IMR-90 (cell line): Measurements from ENCODE around the gene EFNA5. TPM values are rescaled to one million over a fixed set of nuclear protein-coding genes. Genes with fewer than 3 reads are reported as not detected.

ENCODE experiments used
- ATAC-seq: fragments of 200-7000 bp; cut with Tn5 transposase; 2 replicates; pipeline ENCODE4 v1.9.1; 2020; ENCODE audit warnings: low read depth, mild to moderate bottlenecking, moderate library complexity
- BruUV-seq: library from RNA; stranded (reverse); fragments of 400-500 nt; replicated peaks from 2 replicates; lab custom pipeline; 2021; lab: Mats Ljungman, UMichigan
- CTCF ChIA-PET: fragments of 300-600 bp; formaldehyde crosslinking; extraction: SDS; loops from one replicate; lab custom pipeline; 2021; ENCODE audit warnings: antibody characterized with exemption; lab: Yijun Ruan, JAX
- POLR2A ChIA-PET: fragments of 300-600 bp; sonication (Branson Sonifier 250); formaldehyde crosslinking; loops from one replicate; lab custom pipeline; 2022; ENCODE audit warnings: antibody characterized with exemption; ENCODE audit not compliant: unreplicated experiment; lab: Charles Lee
- DNase-seq: peaks from one replicate; pipeline ENCODE4 v3.0.0; 2013
- H2AFZ ChIP-seq: replicated peaks from 2 replicates; pipeline ENCODE3; 2013; ENCODE audit warnings: low read length, mild to moderate bottlenecking; ENCODE audit not compliant: poor library complexity
- H2AK5ac ChIP-seq: 2 replicates; pipeline ENCODE4 v1.6.1; 2013; ENCODE audit warnings: low read depth, low read length, inconsistent platforms
- H2AK9ac ChIP-seq: replicated peaks from 2 replicates; pipeline ENCODE3; 2013; ENCODE audit warnings: mild to moderate bottlenecking, low read depth, low read length, moderate library complexity; ENCODE audit not compliant: poor library complexity
- H2BK120ac ChIP-seq: 2 replicates; pipeline ENCODE4 v1.6.1; 2013; ENCODE audit warnings: low read depth, low read length, inconsistent platforms
- H2BK15ac ChIP-seq: 3 replicates; pipeline ENCODE4 v1.6.1; 2013; ENCODE audit warnings: low read depth, low read length, inconsistent platforms
- H2BK20ac ChIP-seq: 2 replicates; pipeline ENCODE4 v1.6.1; 2013; ENCODE audit warnings: low read depth, mild to moderate bottlenecking, inconsistent platforms, low read length, moderate library complexity
- H2BK5ac ChIP-seq: 2 replicates; pipeline ENCODE4 v1.6.1; 2013; ENCODE audit warnings: mild to moderate bottlenecking, low read depth, low read length, inconsistent platforms; ENCODE audit not compliant: poor library complexity, severe bottlenecking
- H3K14ac ChIP-seq: replicated peaks from 2 replicates; pipeline ENCODE4 v1.6.1; 2013; ENCODE audit warnings: low read depth, low read length, inconsistent platforms
- H3K18ac ChIP-seq: 2 replicates; pipeline ENCODE4 v1.6.1; 2013; ENCODE audit warnings: low read depth, low read length, control low read depth
- H3K23ac ChIP-seq: 2 replicates; pipeline ENCODE4 v1.6.1; 2013; ENCODE audit warnings: low read depth, low read length, inconsistent platforms
- H3K27ac ChIP-seq: 2 replicates; pipeline ENCODE4 v1.5.1; 2013; ENCODE audit warnings: mild to moderate bottlenecking, control low read depth, low read length; ENCODE audit not compliant: insufficient read depth
- H3K27me3 ChIP-seq: 2 replicates; pipeline ENCODE4 v1.6.1; 2013; ENCODE audit warnings: low read length; ENCODE audit not compliant: control insufficient read depth, insufficient read depth
- H3K36me3 ChIP-seq: 2 replicates; pipeline ENCODE4 v1.6.1; 2013; ENCODE audit warnings: low read length, mixed read lengths; ENCODE audit not compliant: control insufficient read depth, insufficient read depth
- H3K4ac ChIP-seq: 2 replicates; pipeline ENCODE4 v1.6.1; 2013; ENCODE audit warnings: low read depth, low read length, inconsistent platforms
- H3K4me1 ChIP-seq: 2 replicates; pipeline ENCODE4 v1.6.1; 2013; ENCODE audit warnings: low read length, mixed read lengths; ENCODE audit not compliant: control insufficient read depth, insufficient read depth
- H3K4me2 ChIP-seq: 2 replicates; pipeline ENCODE4 v1.6.1; 2013; ENCODE audit warnings: low read depth, mild to moderate bottlenecking, control low read depth, low read length, moderate library complexity
- H3K4me3 ChIP-seq: 2 replicates; pipeline ENCODE4 v1.5.1; 2013; ENCODE audit warnings: low read depth, mild to moderate bottlenecking, control low read depth, low read length, moderate library complexity; ENCODE audit not compliant: insufficient read depth
- H3K56ac ChIP-seq: 2 replicates; pipeline ENCODE4 v1.6.1; 2013; ENCODE audit warnings: low read length, inconsistent platforms; ENCODE audit not compliant: insufficient read depth; ENCODE audit errors: extremely low read depth
- H3K79me1 ChIP-seq, 2 experiments: 2 replicates each; pipeline ENCODE4 v1.6.1; 2013; ENCODE audit warnings: low read length in 2 of 2, inconsistent platforms in 1 of 2, low read depth in 1 of 2
- H3K9ac ChIP-seq: 2 replicates; pipeline ENCODE4 v1.6.1; 2013; ENCODE audit warnings: low read depth, low read length, control low read depth
- H3K9me1 ChIP-seq: 2 replicates; pipeline ENCODE4 v1.6.1; 2013; ENCODE audit warnings: low read length, inconsistent platforms; ENCODE audit not compliant: insufficient read depth
- H3K9me3 ChIP-seq: 2 replicates; pipeline ENCODE4 v1.6.1; 2013; ENCODE audit warnings: low read length; ENCODE audit not compliant: control insufficient read depth, insufficient read depth
- H4K20me1 ChIP-seq: 2 replicates; pipeline ENCODE4 v1.6.1; 2013; ENCODE audit warnings: low read length, inconsistent platforms; ENCODE audit not compliant: insufficient read depth
- H4K5ac ChIP-seq: 2 replicates; pipeline ENCODE4 v1.6.1; 2013; ENCODE audit warnings: mild to moderate bottlenecking, low read depth, low read length, control low read depth
- H4K8ac ChIP-seq, 2 experiments: 2 replicates each; pipeline ENCODE4 v1.6.1; 2013; ENCODE audit warnings: low read depth in 2 of 2, low read length in 2 of 2, control low read depth in 1 of 2, inconsistent platforms in 1 of 2
- H4K91ac ChIP-seq: 2 replicates; pipeline ENCODE4 v1.6.1; 2013; ENCODE audit warnings: low read depth, low read length, inconsistent platforms; ENCODE audit not compliant: insufficient read depth
- FOS ChIP-seq: fragments of 150-350 bp; IDR thresholded peaks from 2 replicates; pipeline ENCODE4 v1.6.1; 2016; ENCODE audit warnings: low read depth, low read length
- MXI1 ChIP-seq: IDR thresholded peaks from 2 replicates; pipeline ENCODE4 v1.6.1; 2012; ENCODE audit warnings: low read depth, mild to moderate bottlenecking, low read length, moderate library complexity, borderline replicate concordance
- RAD21 ChIP-seq: IDR thresholded peaks from 2 replicates; pipeline ENCODE4 v1.6.1; 2012; ENCODE audit warnings: low read length, improper control_type of control experiment
- WGBS, 2 experiments: methylation state at CpG; one replicate each; pipeline versions ENCODE4 v1.1.5 to v1.1.7; 2013; ENCODE audit warnings: missing lambda C conversion rate in 2 of 2; ENCODE audit not compliant: insufficient read length in 1 of 2; ENCODE audit errors: extremely low coverage in 2 of 2; 5-methylcytosine and 5-hydroxymethylcytosine counted together
- dilution Hi-C: fragments of 300-500 bp; cut with HindIII; formaldehyde crosslinking; loops from one replicate; pipeline ENCODE4 v1.14.3; 2018; ENCODE audit warnings: low sequenced_read_pairs; ENCODE audit not compliant: unreplicated experiment
- in situ Hi-C: fragments of 300-500 bp; cut with MboI; formaldehyde crosslinking; loops from 3 replicates; pipeline ENCODE4 v1.14.3; 2019; ENCODE audit warnings: low sequenced_read_pairs, inconsistent platforms, mixed read lengths
- intact Hi-C: fragments of 100-400 bp; cut with micrococcal nuclease; formaldehyde crosslinking; loops from 2 replicates; pipeline ENCODE4 v1.10.0; 2022
- polyA plus RNA-seq, 3 experiments: library from polyadenylated mRNA; depleted of rRNA; stranded (reverse); fragments of >200 nt; gene quantifications; 2 replicates each; pipeline ENCODE4 v1.2.3, GENCODE V29; 2012; ENCODE audit warnings: low replicate concordance in 1 of 3
- total RNA-seq: library from RNA; depleted of rRNA; stranded (reverse); fragments of >200 nt; gene quantifications from 2 replicates; pipeline ENCODE4 v1.2.3, GENCODE V29; 2012

The EFNA5 gene
- total and polyA plus RNA-seq, 2 of the 4 experiments (the other 2 are of a cell fraction), result 1.5 to 1.6 TPM

GRCh38 chr5:107501965-107502675 is 168.6 kb downstream of the EFNA5 start:
- Histone ChIP-seq H2AK9ac (no peak overlapping the region), H2BK20ac (peak overlapping the region; percentile 91), H2AFZ (peak overlapping the region; percentile 89), H2BK120ac (peak overlapping the region; percentile 97), H3K18ac (peak overlapping the region; percentile 97), H4K20me1 (no peaks in the 10 kb centered on the region), H3K56ac (peak overlapping the region; percentile 60), H3K4me1 (peaks cover 6% of the 10 kb centered on the region), H3K36me3 (no peaks in the 10 kb centered on the region), H3K9me1 (peaks cover 6% of the 10 kb centered on the region), H2BK5ac (peak overlapping the region; percentile 63), H2BK15ac (peak overlapping the region; percentile 59; the same call in 2 of the 3 replicates), H3K9me3 (no peaks in the 10 kb centered on the region), H4K91ac (peak overlapping the region; percentile 76), H3K4me2 (peak overlapping the region; percentile 92), H3K27ac (peak overlapping the region; percentile 83), H2AK5ac (peak overlapping the region; percentile 16; the same call in 1 of the 2 replicates), H3K9ac (peak overlapping the region; percentile 27), H3K4ac (peak overlapping the region; percentile 90), H3K4me3 (peak overlapping the region; percentile 34; the same call in 1 of the 2 replicates), H3K23ac (peak overlapping the region; percentile 82), H4K8ac (peak overlapping the region; percentile 5 to 96; a peak in 3 of 4 replicates), H3K79me1 (peaks cover 0 to 2% of the 10 kb centered on the region in 2 experiments; a peak in 1 of 4 replicates), H3K14ac (peak overlapping the region; percentile 91), H3K27me3 (no peaks in the 10 kb centered on the region), H4K5ac (peak overlapping the region; percentile 98)
- 25% methylated on average over 7 of the region's 17 CpGs; no CpG with 5 or more reads in 1 of the 2 experiments for WGBS, 2 experiments
- TF ChIP-seq RAD21 (peak; percentile 15; the same call in 1 of the 2 replicates), FOS (peak; percentile 65), MXI1 (no peak)
- peak; percentile 93 for ATAC-seq
- in situ Hi-C loops, result no loop called here
- peak; percentile 68 for DNase-seq
- intact Hi-C loops, result no loop called here
- BruUV-seq, result no TSS peak
- CTCF ChIA-PET, result no interaction called here
- POLR2A ChIA-PET, result no interaction called here
- dilution Hi-C loops, result no loop called here
